ENCODE measurements around the gene KRTAP10-2. TPM values are rescaled to one million over a fixed set of nuclear protein-coding genes. Genes with fewer than 3 reads are reported as not detected.

KRTAP10-2 gene
- total RNA-seq, 1 donor from 2014 or later: not detected

DNA sequence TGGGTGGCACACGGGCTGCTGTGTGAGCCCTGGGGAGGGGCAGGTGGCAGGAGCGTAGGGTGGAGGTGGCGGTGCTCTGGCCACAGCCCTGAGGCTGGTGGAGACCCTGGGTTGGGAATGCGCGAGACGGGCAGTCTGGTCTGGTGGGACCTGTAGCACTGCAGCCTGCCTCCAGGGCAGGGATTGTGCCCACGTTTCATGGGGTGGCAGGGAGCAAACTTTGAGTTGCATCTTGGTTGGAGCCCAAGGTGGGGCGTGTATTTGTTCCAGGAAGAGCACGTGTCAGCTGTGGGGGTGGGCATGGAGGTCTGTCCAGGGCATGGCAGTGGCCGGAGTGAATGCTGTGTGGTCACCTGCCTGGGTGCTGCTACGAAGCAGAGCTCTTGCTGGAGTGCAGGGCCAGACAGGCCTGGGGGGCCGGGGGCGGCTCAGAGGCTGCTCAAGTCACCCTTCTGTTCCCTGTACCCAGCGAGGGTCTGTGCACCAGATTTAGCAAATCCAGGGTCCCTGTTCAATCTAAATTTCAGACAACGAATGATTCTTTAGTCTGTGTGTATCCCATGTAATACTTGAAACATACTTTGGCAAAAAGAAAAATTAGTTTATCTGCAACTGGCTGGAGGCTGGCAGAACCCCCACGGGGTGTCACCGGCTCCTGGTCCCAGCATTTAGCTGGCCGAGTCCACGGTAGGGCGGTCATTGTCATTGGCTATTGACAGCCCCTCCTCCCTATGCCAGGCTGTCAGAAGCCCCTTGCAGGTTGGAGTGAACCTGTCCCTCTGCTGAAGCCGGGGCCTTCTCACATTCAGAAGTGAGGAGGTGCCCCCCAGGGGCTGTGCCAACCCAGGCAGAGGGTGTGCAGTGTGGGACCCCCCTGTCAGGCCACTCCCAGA lies 38.6 kb downstream of the KRTAP10-2 start:
- Mint-ChIP-seq H3K9me3 (ENCODE audit: unreplicated experiment) (no peaks in the 10 kb centered on the region), H3K36me3 (ENCODE audit: unreplicated experiment) (no peaks in the 10 kb centered on the region), H3K4me3 (ENCODE audit: unreplicated experiment) (no peak overlapping the region), H3K27me3 (ENCODE audit: unreplicated experiment) (peaks cover 4% of the 10 kb centered on the region), H3K4me1 (ENCODE audit: unreplicated experiment) (no peaks in the 10 kb centered on the region), H3K27ac (ENCODE audit: unreplicated experiment) (no peak overlapping the region)
- DNase-seq (ENCODE audit: extremely low spot score, unreplicated experiment): no peak
- TF ChIP-seq, protein P1, sequence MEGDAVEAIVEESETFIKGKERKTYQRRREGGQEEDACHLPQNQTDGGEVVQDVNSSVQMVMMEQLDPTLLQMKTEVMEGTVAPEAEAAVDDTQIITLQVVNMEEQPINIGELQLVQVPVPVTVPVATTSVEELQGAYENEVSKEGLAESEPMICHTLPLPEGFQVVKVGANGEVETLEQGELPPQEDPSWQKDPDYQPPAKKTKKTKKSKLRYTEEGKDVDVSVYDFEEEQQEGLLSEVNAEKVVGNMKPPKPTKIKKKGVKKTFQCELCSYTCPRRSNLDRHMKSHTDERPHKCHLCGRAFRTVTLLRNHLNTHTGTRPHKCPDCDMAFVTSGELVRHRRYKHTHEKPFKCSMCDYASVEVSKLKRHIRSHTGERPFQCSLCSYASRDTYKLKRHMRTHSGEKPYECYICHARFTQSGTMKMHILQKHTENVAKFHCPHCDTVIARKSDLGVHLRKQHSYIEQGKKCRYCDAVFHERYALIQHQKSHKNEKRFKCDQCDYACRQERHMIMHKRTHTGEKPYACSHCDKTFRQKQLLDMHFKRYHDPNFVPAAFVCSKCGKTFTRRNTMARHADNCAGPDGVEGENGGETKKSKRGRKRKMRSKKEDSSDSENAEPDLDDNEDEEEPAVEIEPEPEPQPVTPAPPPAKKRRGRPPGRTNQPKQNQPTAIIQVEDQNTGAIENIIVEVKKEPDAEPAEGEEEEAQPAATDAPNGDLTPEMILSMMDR (IDR thresholded peaks at IDR 0.05): no peak

DNA sequence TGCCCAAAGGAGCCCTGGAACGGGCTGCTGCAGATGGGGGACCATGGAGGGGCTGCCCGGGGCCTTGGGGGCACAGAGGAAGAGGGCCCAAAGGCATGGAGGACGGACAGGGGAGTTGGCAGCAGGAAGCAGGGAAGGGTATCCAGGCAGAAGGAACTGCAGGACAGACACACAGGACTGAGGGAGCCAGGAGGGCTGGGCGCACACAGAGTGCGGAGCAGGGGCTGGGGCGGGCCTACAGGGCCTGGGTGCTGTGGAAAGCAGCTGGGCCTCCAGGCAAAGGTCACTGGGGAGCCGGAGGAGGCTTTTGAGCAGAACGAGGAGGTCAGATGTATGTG lies 39.4 kb downstream of the KRTAP10-2 start:
- DNase-seq (ENCODE audit: extremely low spot score, unreplicated experiment): no peak
- Mint-ChIP-seq H3K4me3 (ENCODE audit: unreplicated experiment) (no peak overlapping the region), H3K9me3 (ENCODE audit: unreplicated experiment) (no peaks in the 10 kb centered on the region), H3K4me1 (ENCODE audit: unreplicated experiment) (no peaks in the 10 kb centered on the region), H3K27ac (ENCODE audit: unreplicated experiment) (no peak overlapping the region), H3K36me3 (ENCODE audit: unreplicated experiment) (no peaks in the 10 kb centered on the region), H3K27me3 (ENCODE audit: unreplicated experiment) (peaks cover 4% of the 10 kb centered on the region)
- TF ChIP-seq, protein P1 (IDR thresholded peaks at IDR 0.05): no peak

DNA sequence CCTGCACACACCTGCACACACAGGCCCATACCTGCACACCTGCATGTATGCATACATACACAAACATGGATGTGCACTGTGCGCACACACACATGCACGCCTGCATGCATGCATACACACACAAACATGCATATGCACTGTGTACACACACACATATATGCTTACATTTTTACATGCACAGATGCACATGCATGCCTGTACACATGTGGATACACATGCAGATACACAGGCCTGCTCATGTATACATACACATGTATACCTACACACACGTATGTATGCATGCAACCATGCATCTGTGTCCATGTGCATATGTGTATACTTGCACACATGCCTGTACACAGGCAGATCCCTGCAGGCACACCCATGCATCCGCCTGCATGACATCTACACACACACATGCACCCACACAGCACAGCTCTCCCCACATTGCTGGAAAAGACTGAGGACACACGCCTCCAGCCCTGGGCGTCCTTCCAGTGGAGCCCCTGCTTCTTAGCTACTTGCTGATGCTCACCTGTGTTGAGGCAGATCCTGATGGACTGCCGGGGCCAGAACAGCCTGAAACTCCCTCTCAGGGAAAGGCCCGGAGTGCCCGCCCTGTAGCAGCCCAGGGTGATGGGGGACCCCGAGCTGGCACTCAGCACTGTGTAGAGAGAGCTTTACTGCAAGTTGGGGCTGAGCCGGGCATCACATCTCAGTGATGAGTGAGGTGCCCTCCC lies 39.9 kb downstream of the KRTAP10-2 start:
- no peaks in the 10 kb centered on the region for H3K9me3 Mint-ChIP-seq (ENCODE audit: unreplicated experiment)
- DNase-seq (ENCODE audit: extremely low spot score, unreplicated experiment): no peak
- H3K27ac Mint-ChIP-seq (ENCODE audit: unreplicated experiment): no peak overlapping the region
- H3K36me3 Mint-ChIP-seq (ENCODE audit: unreplicated experiment): no peaks in the 10 kb centered on the region
- no peaks in the 10 kb centered on the region for H3K4me1 Mint-ChIP-seq (ENCODE audit: unreplicated experiment)
- H3K4me3 Mint-ChIP-seq (ENCODE audit: unreplicated experiment): no peak overlapping the region
- H3K27me3 Mint-ChIP-seq (ENCODE audit: unreplicated experiment): peaks cover 5% of the 10 kb centered on the region
- TF ChIP-seq, protein P1 (IDR thresholded peaks at IDR 0.05): no peak

DNA sequence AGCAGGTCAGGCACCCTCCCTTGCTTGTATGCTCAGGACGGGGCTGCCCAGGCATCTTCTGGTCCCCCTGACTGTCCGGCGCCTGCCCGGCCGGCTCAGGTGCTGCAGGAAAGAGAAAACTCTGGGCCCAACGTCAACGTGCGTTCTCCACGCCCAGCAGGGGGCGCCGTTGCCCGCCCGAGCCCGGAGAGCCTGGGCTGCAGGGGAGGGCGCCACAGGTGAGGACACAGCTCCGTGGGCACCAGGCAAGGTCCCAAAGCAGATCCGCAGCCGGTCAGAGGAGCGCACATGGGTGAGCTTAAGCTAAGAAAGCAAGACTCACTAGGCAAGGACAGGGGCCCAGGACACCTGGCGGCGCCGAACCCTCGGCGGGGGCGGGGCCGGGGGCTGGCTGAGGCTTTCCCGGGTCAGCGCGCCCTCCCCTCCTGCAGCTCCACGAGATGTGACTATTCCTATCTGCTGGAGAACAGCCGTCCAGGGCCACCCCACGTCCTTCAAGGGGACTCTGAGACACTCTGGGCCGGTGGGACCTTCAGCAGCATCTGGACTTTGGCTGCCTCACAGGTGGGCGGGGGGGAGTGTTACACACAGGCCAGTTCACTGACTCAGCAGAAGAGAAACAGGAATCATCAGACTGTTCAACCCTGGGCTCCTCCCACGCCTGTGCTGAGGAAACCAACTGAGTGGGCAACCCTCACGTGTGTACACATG lies 40.6 kb downstream of the KRTAP10-2 start:
- no peaks in the 10 kb centered on the region for H3K9me3 Mint-ChIP-seq (ENCODE audit: unreplicated experiment)
- H3K4me3 Mint-ChIP-seq (ENCODE audit: unreplicated experiment): no peak overlapping the region
- no peaks in the 10 kb centered on the region for H3K36me3 Mint-ChIP-seq (ENCODE audit: unreplicated experiment)
- no peak for DNase-seq (ENCODE audit: extremely low spot score, unreplicated experiment)
- TF ChIP-seq, protein P1 (IDR thresholded peaks at IDR 0.05): peak; percentile 81
- peaks cover 2% of the 10 kb centered on the region for H3K4me1 Mint-ChIP-seq (ENCODE audit: unreplicated experiment)
- H3K27me3 Mint-ChIP-seq (ENCODE audit: unreplicated experiment): peaks cover 9% of the 10 kb centered on the region
- no peak overlapping the region for H3K27ac Mint-ChIP-seq (ENCODE audit: unreplicated experiment)
